Gastrocnemius medialis (tissue), 4 donors: ENCODE results near the gene ACVR1.

Source experiments
- CTCF ChIP-seq, 5 experiments: fragments of 450-650 bp in 3 of 5; fragments of 200-600 bp in 2 of 5; sonication (generic) in 2 of 5; IDR thresholded peaks in 4 of 5; conservative IDR thresholded peaks in 1 of 5; 1 replicate in 4 of 5; 2 replicates in 1 of 5; pipeline ENCODE4 v1.5.1; 2016 to 2019; ENCODE audit warnings: antibody characterized with exemption in 5 of 5, mild to moderate bottlenecking in 3 of 5, moderate library complexity in 3 of 5
- POLR2A ChIP-seq, 2 donors: fragments of 450-650 bp; IDR thresholded peaks; one replicate each; pipeline ENCODE4 v1.6.1; 2017; ENCODE audit warnings: antibody characterized with exemption in 2 of 2, mild to moderate bottlenecking in 2 of 2, moderate library complexity in 2 of 2

GRCh38 chr2:157890969-157891642 lies 15.0 kb upstream of the ACVR1 start:
- no peak for TF ChIP-seq CTCF (IDR thresholded peaks at IDR 0.05 in 4 of 5, conservative IDR thresholded peaks at IDR 0.05 in 1 of 5)
- no peak for TF ChIP-seq POLR2A (IDR thresholded peaks at IDR 0.05)
